Bone marrow (tissue), 2 donors: ENCODE results near the gene DCTN1.
A peak's percentile ranks its signal among the peaks of the same experiment; 100 is the strongest.
"Not testable (repeated sequence)": the region's sequence is repeated elsewhere in the genome, so short reads cannot be mapped to it uniquely, and the experiment has no call there.

ENCODE experiments used
- DNase-seq, 2 donors: peaks; one replicate each; lab custom pipeline; 2025; lab: John Stamatoyannopoulos, UW

Gene DCTN1

DNA sequence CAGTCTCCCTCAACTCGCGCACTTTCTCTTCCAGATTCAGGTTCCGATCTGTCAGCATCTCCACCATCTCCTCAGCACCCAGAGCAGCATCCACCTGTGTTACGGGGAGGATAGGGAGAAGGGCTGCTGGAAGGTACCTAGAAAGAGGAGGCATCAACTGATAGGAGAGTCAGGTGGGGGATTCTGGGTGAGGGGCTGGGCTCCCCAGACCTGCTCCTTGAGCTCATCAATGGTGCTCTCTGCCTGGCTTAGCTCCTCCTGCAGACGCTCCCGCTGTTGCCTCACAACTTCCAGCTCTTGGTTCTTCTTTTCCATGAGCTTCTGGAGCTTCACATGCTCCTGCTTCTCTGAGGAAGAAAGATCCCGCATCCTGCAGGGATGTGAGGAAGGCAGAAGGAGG lies 10.1 kb downstream of the DCTN1 start:
- DNase-seq: no peak

DNA sequence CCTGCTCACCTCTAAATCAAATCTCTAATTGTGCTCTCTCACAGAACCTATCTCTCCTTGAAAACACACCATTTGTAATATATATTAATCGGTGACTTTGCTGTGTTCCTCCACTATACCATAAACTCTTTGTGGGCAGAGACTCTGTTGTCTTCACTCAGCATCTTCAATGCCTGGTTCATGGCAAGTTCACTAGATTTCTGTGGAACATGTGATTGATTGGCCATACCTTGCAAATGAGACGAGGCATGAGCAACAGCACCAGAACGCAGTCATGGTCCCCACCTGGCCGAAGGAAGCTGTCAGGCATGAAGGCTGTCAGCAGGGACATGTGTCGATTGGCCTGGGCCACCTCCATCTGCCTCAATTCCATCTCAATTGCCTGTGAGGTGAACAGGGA lies 11.6 kb downstream of the DCTN1 start:
- DNase-seq: no peak

DNA sequence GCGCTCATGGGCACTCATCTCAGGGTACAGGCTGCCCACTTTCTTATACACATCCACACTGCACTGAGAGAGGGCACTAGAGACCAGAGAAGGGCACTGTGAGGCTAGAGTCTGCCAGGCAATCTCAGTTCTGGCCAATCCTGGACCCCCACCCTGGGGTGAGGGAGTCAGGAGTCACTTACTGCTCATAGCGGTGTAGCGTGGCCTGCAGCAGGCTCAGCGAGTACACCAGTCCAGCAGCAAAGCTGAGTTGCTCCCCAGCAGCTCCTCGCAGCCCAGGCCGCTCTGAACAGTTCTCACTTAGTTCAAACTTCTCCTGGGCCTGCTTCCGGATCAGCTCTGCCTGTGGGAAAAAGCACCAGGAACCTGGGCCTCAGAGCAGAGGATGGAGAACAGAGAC lies 12.3 kb downstream of the DCTN1 start:
- no peak for DNase-seq

DNA sequence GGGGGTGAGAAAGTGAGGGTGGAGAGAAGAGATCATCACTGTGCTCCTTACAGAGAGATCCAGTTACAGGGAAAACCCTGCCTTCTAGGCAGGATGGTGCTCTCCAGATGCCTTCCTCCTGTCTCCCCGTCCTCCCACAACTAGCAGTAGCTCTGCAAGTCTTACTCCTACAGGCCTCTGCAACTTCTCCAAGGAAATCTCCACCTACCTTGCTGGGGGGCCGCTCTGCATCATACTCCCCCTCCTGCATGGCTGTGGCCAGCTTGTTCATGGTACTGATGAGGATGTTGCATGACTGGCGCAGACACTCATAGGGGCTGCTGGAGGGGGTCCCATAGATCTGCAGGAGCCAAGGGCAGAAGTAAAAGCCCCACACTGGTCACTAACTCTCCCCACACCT lies 14.1 kb downstream of the DCTN1 start:
- DNase-seq: no peak

DNA sequence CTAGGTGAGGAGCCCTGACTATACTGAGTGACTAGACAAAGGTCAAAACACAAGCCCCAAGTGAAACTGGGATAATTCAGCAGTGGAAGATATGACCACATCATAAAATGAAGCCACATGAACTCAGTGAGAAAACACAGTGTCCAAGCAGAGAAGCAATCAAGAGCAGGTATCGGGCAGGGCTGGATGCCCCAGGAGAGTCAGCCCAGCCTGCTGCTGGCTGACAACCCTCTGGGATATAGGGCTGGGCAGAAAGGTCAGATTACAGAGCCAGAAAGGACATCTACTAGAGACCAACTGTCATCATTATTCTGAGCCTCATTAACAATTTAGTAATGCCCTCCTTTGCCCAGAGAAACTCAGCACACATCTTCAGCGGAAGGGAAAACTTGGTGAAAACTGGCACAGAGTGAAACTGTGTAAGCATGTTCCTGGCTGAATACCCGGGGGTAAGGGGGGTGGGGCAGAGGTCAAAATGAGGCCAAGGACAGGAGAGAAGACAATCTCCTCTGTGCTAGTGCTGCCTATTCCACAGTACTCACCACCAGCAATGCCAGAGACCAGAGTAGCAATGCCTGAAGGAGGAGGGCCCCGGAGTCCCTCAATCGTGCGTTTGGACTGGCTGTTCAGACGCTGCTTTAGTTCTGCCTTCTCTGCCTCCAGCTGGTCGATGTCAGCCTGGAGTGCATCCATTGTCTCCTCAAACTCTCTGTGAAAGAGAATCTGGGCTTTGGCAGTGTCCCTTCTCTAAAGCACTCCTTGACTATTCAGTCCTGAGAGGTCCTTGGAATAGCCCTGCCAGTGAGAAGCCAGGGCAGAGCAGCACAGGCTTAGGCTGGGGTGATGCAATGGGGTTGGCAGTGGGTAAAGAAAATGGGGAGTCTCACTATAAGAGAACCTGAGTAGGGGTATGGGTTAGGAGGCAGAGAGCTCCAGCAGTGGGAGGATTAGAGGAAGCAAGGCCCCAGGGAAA lies 15.3 kb downstream of the DCTN1 start:
- no peak for DNase-seq

DNA sequence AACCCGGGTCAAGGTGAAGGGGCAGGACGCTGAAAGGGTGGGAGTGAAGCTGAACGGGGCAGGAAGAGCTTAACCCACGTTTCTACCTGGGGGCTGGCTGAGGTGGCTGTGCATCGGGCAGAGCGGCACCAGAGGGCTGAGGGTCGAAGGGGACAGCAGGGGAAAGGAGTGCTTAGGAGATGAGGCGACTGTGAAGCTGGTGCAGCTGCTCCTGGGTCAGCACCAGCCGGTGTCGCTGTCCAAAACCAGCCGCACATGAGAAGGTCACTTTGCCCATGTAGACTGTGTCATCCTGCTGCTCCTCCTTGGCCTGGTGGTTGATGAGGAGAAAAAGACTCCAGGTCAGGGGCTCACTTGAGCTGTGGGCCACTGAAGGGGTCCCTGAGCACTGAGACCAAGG lies 18.8 kb downstream of the DCTN1 start:
- DNase-seq: no peak

DNA sequence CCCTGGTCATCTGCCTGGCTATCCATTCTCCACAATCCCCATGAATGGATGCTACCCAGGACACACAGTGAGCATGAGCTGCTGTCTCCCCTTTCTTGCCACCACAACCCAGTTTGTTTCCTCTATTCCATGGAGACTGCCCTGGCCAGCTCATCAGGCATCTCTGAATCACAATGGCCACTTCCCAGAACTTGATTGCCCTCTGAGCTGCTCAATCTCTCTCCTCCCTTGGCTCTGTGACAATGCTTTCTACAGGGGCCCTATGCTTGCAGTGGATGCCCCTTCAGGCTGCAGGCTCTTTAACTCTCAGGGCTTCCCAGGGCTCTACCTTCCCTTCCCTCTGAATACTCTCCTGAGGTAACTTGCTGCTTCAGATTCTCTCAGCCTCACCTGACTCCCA lies 22.5 kb downstream of the DCTN1 start:
- DNase-seq: no peak

DNA sequence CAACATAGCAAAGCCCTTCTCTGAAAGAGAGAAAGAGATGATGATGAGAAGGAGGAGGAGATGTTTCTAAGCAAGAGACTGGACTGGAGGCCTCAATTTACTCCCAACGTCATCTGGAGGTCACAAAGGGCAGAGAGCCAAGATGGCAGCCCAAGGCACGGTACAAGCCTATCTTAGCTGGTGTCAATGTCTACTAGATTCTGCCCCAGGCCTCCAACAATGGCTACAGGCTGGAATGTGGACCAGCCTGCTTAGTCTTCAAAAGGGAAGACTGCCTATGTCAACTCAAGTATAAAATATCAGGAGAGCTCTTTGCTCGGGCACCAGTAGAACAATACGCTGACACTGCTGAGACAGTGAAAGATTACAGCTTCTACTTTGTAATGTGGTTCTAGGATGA lies 30.2 kb downstream of the DCTN1 start:
- DNase-seq: no peak

DNA sequence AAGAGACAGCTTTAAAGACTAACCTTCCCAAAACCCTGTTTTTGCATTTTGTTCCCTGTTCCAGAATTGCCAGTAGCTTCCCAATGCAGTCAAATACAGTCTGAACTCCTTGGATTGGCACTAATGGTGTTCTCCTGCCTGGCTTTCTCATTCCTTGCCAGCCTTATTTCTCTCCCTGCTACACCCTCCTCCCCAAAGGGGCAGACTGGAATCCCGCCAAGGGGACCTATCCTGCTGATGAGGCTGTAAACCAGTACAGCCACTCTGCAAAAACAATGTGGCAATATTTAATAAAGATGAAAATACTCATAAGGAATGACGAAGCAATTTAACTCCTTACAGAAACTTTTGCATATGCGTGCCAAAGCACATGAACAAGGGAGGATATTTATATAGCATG lies 32.4 kb downstream of the DCTN1 start:
- no peak for DNase-seq

DNA sequence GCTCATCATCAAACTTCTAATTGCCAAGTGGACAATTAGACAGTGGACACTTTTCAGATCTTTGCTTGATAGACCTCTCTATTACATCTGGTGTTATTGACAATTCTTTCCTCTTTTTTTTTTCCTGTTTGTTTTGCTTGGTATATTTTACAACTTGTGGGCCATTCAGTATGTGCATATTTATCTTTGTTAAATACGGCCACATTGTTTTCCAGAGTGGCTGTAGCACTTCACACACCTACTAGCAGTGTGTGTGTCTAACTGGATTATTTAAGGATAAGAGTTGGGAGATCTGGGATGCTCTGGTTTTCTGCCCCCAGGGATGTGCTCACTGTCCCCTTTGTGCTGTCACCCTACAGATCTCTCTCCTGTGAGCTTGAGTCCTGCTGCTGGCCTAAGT lies 32.8 kb downstream of the DCTN1 start:
- DNase-seq: no peak

DNA sequence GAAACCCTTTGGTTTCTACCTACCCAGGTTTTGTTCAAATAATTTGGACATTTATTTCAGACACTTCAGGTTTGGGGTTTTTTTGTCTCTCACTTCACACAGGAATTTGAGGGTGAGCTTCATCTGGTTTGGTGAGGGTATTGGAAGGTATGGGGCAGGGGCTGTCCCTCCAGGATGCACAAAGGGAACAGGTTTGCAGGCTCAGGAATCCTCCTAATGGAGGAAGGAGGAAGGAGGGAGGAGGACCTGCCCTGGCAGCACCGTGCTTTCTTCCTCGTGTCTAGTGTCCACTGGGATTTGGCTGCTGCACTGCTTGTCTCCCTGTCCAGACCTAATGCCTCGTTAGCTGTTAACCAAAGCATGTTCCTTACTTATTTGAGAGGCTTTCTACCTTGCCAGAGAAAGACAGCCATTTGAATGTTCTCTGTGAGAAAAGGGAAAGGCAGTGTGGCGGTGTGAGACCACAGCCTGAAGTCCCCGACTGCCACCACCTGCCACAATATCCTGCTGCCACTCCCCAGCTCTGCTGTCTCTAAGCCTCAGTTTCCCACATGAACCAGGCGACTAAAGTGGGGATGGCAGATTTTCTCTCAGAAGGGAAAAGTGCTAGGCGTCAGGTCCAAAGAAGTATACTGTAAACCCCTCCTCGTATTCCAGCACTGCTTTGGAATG lies 34.7 kb downstream of the DCTN1 start:
- DNase-seq: no peak

DNA sequence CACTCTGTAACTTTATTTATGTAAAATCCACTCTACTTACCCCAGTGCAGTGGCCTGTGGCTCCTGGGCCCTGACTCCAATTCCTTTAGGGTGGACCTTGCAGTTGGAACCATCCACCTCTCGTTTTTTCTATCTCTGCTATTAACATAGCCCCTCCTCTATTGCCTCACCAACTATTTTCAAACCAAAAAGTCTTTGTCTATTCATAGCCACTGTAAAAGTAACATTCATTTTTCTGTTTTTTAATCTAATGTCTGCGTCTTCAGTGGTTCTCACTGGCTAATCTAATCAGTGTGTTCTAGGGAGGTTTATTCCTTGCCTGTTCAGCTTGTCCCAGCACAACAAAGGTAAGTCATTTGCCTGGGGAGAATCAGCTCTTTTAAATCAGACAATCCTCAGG lies 36.8 kb downstream of the DCTN1 start, which contains the start of gene SLC4A5:
Gene SLC4A5, minus strand, starts transcription at position 101 of the 400 bp plus-strand sequence. CDS start 28,393 bp downstream, outside the sequence.
- no peak for DNase-seq

DNA sequence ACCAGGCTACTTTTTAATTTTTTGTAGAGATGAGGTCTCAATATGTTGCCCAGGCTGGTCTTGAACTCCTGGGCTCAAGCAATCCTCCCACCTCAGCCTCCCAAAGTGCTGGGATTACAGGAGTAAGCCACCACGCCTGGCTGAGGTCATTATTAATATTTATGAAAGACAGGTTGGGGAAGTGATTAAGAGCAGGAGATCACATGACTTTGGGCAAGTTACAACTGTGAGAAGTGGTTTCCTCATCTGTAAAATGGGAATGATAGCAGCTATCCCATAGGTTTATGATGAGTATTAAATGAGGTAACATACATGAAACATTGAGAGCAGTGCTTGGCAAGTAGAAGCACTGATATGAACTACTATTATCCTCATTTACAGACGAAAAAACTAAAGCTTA lies 43.9 kb downstream of the DCTN1 start:
- DNase-seq: not testable (repeated sequence)

DNA sequence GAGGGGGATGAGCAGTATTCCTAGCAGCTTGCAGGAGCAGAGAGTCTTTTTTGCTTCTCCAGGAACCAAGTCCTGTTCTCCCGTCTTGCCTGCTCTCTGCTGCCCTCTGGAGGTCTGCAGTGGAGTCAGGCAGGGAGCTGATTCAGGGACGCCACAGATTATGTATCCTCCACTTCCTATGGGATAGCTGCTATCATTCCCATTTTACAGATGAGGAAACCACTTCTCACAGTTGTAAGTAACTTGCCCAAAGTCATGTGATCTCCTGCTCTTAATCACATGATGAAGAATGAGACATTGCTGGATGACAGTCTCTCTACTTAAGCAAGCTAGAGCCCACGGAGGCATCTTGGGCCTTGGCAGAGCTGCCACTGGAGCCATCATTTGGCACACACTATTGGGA lies 45.2 kb downstream of the DCTN1 start:
- DNase-seq: peak; percentile 15 to 20

DNA sequence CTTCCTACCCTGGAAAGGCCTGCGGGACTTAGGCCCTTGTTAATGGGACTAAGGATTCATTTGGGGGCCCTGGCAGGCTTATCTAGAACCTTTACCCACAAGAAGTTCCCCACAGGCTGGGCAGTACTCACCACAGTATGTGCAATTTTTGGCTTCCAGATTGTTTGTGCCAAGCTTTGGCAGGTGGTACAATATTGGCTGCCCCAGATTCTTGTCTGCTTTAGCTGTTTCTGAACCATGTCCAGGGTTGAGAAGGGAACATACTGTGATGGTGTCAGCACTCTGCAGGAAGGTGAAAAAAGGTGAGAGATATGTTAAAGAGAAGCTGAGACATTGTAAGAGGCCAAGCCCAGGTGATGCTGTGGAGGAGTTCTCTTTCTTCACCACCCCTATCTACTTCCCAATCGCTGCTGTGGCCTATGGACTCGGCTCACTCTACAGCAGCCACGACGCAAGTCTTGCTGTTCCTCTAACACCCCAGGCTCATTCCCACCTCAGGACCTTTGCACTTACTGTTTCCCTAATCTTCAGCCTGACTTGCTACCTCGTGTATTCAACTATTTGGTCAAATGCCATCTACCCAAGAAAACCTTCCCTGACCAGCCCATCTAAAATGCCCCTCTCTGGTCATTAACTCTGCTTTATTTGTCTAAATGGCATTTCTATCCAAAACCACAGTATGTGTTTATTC lies 46.1 kb downstream of the DCTN1 start:
- no peak for DNase-seq

DNA sequence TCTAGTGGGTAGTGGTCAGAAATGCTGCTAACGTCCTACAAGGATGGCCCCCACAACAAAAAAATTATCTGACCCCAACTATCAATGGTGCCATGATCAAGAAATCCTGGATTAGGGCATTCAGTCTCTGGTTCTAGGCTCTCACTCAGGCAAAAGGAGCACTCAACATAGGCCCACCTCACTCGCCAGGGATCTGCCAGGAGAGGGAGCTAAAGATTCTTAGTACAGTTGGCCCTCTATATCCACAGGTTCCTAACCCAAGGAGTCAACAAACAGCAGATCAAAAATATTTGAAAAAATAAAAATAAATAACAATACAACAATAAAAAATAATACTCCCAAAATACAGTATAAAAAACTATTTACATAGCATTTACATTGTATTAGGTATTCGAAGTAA lies 46.9 kb downstream of the DCTN1 start:
- DNase-seq: peak in 1 of 2 donors; percentile 10

DNA sequence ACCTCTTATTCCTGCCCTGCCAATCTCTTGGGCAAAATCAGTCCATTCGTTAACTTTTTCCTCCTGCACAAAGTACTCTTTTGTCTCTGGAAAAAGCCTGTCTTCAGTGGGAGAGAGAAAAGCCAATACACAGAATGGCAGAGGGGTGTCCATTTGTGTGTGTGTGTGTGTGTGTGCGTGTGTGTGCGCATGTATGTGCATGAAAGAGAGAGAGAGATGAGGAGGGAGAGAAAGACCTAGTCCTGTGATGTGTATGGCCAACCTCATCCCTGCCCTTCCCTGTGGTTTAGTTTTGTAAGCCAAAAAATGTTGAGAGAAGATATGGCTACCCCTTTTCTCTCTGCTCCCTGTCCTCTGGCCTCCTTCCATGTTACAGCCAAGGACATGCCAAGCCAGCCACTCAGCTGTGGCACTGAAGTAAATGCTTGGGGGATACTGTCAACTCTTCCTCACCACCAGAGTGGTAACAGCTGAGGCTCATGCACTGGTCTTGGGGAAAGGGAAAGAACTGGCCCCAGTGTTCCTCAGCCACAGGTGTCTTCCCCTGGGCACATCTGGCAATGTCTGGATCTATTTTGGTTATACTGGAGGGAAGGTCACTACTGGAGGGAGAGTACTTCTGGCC lies 47.4 kb downstream of the DCTN1 start:
- DNase-seq: no peak

DNA sequence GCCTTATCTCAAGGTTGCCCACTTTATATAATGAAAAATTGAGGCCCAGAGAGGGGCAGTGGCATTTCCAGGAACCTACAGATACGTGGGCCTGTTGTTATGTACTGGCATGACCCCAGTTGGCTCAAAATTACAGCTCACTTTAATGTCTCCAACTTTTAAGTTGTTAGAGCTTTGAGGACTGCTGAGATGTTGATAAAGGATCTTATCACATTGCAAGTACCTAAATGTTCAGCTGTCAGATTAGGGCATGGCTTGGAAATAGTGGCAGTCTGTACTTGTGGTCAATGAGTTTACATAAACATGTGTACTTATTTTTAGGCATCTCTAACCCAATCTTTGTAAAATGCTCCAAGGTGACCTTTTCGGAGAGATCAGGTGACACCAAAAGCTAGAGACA lies 51.5 kb downstream of the DCTN1 start:
- no peak for DNase-seq

DNA sequence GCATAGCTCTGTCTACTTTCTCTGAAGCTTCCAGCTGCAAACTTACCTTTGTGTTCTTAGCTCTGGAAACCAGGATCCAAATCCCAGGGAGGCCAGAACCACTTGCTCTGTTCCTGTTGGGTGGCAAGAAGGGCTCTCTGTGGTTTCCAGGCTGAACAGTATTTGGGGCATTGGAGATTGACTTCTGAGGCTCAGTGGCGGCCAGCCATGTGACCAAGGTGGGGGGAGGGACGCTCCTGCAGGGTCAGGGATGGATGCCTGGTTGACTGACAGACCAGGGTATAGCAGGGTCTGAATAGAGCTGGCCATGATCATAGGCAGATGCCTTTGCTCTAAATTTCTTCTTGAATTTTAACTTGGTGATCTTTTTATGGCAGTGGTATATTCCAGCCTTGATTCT lies 52.0 kb downstream of the DCTN1 start:
- DNase-seq: no peak

DNA sequence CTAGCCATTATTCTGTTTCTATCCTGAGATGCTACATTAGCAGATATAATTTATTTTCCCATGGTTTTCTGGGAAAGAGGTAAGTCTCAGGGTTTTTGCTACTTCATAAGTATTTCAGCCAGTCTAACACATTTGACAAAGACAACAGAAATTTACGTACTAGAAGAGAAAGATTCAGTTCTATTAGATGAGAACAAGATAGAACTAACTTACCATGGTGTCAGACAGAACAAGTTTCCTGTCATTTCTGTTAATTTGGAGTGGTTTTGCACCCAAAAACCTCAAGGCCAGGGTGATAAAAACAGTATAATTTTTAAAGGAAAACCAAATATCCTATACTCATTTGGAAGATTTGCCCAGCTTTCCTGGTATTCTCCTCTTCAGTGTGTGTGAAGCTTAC lies 52.5 kb downstream of the DCTN1 start:
- no peak for DNase-seq

DNA sequence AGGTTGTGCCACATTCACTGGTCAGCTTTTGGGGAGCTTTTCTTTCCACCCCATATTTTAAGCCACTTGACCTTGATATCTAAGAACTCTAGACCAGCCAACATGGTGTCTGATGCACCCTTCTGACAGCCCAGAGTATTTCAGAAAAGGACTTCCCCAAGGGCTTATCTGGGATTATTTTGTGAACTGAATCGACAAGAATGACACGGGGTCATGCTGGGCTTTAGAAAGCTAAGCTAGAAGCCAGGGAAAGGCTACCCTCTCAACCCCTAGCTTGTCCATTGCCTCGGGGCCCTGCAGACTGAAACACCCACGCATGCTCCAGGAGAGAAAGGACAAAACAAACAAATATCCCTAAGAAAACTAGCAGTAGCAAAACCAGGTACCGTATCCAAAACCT lies 52.9 kb downstream of the DCTN1 start:
- DNase-seq: no peak

DNA sequence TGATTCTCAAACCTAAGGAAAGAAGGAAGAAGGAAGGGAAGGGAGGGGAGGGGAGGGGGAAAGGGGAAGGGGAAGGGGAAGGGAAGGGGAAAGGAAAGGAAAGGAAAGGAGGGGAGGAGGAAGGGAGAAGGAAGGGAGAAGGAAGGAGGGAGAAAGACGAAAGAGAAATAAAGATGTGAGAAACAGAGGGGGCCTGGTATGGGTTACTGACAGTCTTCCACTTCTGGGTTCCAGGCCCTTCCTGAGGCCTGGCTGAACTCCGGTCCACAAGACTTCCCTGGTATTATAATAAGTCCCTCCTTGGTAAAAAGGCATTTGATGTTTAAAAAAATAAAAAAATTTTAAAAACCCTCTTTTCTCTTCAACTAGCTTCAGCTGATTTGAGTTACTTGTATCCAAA lies 54.3 kb downstream of the DCTN1 start:
- no peak for DNase-seq
